Stimulated activated CD4-positive, alpha-beta T cell treated with anti-CD3 and anti-CD28 coated beads, TNF-alpha, amount 100 ng/mL, for 24 hours (primary cell): ENCODE results near the gene CGREF1.
"Not testable (repeated sequence)": the region's sequence is repeated elsewhere in the genome, so short reads cannot be mapped to it uniquely, and the experiment has no call there.

Experiments
- DNase-seq, 3 experiments: peaks; one replicate each; pipeline ENCODE4 v3.0.0-alpha.2; 2020; ENCODE audit warnings: low read depth in 3 of 3

The CGREF1 gene

GRCh38 chr2:27111392-27112078, 7.4 kb downstream of the CGREF1 start:
- not testable (repeated sequence) for DNase-seq

GRCh38 chr2:27110603-27111352, 8.2 kb downstream of the CGREF1 start:
- not testable (repeated sequence) for DNase-seq

DNA sequence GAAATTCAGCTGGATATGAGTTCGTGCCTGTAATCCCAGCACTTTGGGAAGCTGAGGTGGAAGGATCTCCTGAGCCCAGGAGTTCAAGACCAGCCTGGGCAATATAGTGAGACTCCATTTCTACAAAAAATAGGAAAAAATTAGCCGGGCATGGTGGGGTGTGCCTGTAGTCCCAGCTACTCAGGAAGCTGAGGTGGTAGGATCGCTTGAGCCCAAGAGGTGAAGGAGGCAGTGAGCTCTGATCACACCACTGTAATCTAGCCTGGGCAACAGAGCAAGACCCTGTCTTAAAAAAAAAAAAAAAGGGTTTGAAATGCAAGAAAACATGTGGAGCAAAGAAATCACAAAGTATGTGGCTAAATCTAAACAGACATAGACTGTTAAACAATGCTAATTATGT, 9.8 kb downstream of the CGREF1 start:
- no peak for DNase-seq

DNA sequence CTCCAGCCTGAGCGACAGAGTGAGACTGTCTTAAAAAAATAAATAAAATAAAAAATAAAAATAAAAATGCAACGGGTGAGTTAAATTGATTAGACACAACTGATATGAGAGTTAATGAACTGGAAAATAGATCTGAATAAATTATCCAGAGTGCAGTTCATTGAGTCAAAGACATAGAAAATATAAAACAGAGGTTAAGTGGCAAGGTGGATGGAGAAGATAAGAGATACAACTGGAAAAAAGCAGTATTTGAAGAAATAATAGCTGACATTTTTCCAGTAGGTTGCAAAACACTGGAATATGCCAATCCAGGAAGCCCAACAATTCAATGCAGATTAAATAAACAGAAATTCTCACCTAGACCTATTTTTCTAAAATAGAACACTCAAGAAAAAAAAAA, 10.7 kb downstream of the CGREF1 start:
- no peak for DNase-seq

DNA sequence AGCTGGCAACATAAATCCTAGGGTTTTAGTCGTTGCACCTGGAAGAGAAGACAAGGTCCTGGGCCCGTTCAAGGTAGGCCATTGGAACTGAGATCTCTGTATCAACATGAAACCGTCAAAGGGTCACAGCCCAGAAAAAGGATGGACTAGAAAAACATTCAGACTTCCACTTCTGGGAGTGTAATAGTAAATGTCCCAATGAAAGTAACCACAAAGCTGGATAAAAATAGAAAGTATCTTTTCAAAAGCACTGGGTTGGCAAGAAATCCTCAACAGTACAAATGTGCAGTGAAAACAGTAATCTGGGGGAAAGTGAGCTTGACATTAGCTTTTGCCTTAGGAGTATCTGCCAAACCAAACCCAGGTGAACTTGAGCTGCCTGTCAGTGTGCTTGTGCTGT, 12.9 kb downstream of the CGREF1 start:
- DNase-seq = no peak

- DNase-seq = no peak
These were observed 16.6 kb downstream of the CGREF1 start for GRCh38 chr2:27102329-27102728.

- DNase-seq = no peak
These were observed 18.9 kb downstream of the CGREF1 start for GRCh38 chr2:27100036-27100435.

DNA sequence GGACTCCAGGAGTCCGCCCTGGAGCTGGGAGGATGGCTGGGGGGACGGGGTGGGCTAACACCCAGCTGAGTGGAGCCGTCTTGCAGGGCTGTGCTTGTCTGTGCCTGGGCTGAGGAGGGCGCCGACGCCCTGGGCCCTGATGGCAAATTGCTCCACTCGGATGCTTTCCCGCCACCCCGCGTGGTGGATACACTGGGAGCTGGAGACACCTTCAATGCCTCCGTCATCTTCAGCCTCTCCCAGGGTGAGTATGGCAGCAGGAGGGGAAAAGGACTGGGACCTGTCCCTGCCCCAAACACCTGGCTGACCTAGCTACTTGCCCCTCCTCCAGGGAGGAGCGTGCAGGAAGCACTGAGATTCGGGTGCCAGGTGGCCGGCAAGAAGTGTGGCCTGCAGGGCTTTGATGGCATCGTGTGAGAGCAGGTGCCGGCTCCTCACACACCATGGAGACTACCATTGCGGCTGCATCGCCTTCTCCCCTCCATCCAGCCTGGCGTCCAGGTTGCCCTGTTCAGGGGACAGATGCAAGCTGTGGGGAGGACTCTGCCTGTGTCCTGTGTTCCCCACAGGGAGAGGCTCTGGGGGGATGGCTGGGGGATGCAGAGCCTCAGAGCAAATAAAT, 19.5 kb downstream of the CGREF1 start:
- no peak for DNase-seq

DNA sequence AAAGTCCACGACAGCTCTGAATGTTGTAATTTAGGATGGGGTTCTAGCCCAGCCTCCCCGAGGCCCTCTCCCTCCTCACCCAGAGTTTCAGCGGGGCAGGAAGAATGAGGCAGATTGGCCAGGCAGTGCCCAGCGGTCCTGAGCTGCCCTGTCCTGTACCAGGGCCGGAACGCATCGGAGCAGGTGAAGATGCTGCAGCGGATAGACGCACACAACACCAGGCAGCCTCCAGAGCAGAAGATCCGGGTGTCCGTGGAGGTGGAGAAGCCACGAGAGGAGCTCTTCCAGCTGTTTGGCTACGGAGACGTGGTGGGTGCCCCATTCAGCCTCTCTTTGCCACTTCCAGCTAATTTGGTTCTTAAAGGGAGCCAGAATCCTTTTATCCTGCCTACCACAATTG, 21.6 kb downstream of the CGREF1 start:
- no peak for DNase-seq

DNA sequence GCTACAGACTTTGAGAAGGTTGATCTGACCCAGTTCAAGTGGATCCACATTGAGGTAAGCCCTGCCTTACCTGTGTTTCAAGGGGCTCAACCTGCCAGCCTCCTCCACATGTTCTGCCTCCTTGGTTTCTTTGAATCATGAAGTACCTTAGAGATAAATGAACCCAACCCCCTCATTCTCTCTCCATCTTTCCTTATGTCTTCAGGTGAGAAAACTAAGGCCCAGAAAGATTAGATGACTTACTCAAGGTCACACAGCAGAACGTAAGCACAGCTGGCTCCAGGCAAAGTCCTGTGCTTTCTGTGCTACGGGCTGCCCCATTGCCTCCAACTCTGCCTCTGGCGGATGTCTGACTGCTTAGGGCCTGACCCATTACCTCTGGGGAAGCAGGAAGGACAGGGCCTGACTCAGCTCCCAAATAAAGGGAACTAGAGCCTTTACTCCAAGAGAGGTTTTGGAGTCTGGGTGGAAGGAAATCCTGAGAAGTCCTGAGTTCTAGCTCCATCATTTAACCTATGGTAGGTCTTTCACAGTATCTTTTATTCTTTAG, 22.1 kb downstream of the CGREF1 start:
- no peak for DNase-seq

DNA sequence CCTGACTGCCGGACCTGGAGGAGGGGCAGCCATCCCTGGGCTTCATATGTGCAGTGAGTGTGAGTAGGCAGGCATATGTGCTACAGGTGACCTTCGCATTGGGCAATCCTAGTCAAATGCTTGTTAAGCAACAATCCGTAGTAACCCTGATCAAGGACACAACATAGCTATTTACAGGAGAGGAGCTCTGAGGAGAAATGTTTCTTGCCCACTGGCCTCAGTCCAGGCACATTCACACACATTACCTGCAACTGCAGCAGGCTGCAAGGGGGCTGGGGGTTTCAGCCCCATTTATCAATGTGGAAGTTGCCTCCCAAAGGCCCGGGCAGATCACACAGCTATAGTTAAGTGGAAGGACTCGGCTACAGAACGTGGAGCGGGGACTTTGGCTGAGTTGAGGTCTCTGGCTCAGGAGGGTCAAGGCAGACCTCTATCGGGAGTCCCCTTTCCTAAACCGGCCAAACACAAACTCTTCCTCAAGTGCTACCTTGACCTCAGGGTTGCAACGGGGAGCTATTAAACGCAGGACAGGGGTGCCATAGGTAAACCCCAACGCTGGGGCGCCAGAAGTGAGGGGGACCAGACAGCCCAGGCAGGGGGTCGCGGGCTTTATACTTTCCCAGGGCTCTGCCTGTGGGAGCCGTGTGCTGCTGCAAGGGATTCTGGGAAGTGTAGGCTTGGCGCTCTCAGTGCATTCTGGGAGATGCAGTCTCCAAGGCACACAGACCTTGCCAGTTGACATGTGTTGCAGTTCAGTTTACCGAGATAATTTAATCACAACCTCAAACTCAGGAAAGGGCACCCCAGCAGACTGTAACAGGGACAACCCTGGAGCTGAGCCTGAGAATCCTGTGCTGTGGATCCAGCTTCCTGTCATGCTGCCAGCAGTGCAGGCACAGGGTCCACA, 22.9 kb downstream of the CGREF1 start:
- peak in 1 of 3 experiments; percentile 46 for DNase-seq

GRCh38 chr2:27095427-27095744, 23.5 kb downstream of the CGREF1 start:
- DNase-seq = no peak

DNA sequence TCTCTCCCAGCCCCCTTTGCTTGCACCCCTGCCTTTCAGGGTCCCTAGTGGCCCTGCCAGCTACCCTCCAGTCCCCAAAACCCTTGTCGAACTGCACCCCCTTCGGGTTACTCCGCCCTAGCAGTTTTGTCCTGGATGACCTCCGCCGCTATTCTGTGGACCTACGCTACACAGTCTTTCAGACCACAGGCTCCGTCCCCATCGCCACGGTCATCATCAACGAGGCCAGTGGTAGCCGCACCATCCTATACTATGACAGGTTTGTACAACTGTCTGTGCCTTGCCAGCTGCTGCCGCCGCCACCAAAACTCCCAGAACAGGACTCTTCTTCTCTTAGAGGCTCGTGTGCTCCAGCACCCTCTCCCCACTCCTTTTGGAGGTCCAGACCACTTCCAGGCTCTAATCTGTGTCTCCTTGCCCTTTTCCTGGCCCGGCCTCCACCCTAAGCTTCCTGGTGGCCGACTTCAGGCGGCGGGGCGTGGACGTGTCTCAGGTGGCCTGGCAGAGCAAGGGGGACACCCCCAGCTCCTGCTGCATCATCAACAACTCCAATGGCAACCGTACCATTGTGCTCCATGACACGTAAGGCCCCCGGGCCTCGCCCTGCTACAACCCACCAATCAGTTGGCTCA, 24.5 kb downstream of the CGREF1 start:
- DNase-seq = no peak

GRCh38 chr2:27093430-27094352, 25.2 kb downstream of the CGREF1 start:
- no peak for DNase-seq

DNA sequence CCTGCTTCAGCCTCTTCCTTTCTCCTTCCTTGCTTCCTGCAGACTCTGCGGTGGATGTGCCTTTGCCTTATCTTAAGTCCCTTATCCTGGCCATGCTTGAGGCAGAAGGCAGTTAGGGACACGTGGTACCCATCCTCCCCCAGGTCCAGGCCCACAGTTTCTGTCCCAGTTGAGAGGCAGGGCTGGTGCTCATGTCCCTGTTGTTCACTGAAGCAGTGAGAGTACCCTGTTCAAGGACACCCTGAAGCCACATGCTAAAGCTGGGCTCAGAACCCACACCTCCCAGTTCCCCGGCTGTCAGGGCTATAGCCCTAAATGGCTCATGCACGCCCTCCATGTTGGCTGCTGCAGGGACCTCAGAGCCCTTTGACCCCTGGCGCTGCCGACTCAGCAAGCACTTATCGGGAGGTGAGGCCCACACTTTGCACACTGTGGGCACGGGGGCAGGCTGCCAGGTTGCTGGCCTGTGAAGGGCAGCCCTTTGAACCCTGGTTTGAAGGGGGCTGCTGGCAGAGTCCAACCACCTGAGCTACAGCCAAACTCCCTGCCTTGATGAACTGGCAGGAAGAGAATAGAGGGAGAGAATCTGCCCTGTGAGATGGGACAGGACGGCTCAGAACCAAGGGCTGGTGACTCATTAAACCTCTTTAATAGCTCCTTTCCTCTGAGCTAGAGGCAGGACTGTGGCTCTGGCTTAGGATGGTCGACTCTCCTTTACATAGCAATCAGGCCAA, 26.1 kb downstream of the CGREF1 start:
- no peak for DNase-seq

DNA sequence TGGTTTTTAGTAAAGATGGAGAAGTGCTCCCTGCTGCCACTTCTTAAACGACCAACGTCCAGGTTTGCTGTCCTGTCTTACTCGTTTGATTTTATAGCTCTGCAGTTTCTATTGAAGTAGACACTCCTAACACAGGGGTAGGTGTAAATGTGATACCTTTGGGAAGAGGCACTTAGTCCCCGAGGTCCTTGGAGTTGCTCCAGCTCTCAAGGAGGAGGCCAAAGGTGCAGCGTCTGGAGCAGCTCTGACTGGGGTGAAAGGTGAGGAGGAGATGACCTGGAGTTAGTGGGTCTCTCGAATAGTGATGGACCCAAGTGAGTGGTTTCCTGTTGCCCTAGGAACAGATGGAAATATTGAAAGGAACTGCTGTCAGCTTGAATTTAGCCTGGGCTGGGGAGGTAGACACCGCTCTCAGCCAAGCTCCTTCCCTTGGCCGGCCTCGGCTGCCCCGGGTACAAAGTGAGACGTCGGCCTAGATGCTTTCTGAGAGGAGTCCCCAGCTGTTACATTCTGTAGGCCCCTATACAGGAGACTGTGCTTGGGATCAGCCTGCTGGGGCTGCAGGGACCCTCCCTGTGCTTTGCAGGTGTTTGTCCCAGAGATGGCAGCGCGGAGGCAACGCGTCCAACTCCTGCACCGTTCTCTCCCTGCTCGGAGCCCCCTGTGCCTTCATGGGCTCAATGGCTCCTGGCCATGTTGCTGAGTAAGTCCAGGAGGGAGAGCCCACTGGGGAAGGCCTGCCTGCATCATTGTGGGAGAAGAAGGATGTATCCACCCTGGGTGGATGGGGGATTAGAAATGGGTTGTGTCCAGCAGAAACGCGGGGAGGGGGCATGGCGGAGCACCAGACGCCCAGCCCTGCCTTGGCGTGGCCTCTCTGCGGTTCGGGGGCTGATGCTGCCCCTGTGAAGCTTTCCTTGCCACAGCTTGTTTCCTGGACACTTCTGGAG, 26.9 kb downstream of the CGREF1 start:
- no peak for DNase-seq

DNA sequence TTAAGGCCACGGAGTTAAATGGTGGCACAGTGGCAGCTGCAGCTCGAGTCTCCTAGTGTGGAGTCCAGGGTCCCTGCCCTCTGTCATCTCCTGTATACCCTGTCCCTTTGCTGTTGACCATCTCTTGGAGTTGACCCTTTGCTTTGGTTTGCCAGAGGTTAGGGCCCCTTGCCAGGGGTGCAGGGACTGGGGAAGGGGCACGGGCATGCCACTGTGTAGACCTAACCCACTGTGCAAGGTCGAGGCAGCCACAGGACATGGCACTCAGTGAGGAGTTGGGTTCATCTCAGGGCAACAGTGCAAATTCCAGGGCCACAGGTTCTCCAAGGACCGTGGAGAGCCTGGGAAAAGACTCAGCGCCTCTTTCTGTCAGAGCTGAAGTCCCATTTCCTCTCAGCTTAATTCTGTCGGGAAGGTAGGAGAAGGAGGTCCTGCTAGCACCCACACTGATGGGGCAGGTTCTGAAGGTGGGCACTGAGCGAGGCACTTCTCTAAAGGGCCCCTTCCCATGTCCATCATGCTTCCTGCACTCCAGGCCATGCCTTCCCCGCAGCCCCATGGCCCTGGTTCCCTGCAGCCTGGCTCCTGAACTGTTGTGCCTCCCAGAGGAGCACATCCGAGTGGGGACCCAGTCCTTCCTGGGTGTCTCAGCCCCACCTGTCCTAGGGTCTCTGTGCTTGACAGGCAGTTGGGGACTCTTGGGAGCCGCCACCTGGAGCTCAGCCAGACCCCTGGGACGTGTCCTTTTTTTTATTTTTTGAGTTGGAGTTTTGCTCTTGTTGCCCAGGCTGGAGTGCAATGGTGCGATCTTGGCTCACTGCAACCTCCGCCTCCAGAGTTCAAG, 29.6 kb downstream of the CGREF1 start:
- no peak for DNase-seq
